NCI-H460 (cell line): Measurements from ENCODE around the gene MRC1. TPM values are rescaled to one million over a fixed set of nuclear protein-coding genes. Genes with fewer than 3 reads are reported as not detected.
"Not testable (repeated sequence)": the region's sequence is repeated elsewhere in the genome, so short reads cannot be mapped to it uniquely, and the experiment has no call there.

Experiments used
- DNase-seq: peaks from one replicate; pipeline ENCODE4 v3.0.0-alpha.2; 2016; ENCODE audit warnings: low read depth; ENCODE audit errors: extremely low read depth
- total RNA-seq: library from RNA; depleted of rRNA; stranded (reverse); fragments of >200 nt; shearing (Covaris generic); gene quantifications from 2 replicates; pipeline ENCODE4 v1.2.3, GENCODE V29; 2014

Gene MRC1
- total RNA-seq, 1 experiment from 2014 or later: 0.15 TPM

DNA sequence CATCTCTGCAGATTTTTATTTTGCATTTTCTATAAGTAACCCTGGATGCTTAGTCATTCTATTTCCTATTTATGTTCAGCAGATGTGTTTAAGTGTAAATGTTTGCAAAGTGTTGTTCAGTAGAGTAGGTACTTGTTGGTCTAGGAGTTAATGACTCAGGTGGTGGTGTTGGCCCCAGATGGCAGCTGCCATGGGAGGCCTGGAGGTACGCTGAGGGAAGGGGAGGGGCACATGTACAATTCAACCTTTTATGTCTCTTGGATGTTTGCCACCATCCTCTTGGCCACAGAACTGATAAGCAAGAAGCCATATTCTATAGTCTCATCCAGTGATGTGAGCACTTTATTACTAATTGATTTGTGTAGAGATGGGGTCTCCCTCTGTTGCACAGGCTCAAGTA, 74.5 kb downstream of the MRC1 start:
- DNase-seq: no peak

DNA sequence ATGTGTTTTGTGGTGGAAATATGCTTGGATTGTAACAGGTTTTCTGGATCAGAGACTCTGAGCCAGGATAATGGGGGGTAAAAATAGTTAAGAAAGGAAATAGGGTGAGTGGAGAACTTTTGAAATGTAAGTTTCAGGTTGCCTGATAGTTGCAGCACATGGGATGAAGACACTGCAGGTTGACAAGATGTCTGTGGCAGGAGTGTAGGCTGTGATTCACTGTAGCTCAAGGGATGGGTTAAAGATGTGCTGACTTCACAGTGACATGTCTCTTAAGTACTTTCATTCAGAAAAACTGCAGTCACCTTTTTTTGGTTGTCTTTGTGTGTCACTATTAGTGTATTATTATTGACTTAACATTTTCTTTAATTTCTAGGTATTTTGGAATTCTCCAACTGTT, 79.0 kb downstream of the MRC1 start:
- DNase-seq: no peak

GRCh38 chr10:17891435-17891834, 82.3 kb downstream of the MRC1 start:
- DNase-seq: peak; percentile 14

GRCh38 chr10:17904564-17904963, 95.4 kb downstream of the MRC1 start:
- DNase-seq: no peak

DNA sequence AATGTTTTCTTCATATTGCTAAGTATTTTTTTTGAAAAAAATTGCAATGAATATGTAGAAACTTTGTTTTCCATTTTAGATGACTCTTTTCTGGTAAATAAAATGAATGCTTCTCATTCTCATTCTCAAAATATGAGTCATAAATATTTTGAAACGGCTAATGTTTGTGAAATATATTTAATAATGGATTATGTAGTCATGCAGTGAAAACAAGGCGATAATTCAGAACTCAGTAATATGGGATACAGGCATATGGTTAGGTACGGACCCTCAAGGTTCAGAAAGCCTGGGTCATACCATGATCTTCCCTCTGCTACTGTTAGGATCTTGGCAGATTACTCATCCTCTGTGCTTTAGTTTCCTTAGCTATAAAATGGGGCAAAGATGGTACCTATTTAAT, 96.3 kb downstream of the MRC1 start:
- DNase-seq: no peak

GRCh38 chr10:17906002-17906401, 96.9 kb downstream of the MRC1 start:
- DNase-seq: no peak

DNA sequence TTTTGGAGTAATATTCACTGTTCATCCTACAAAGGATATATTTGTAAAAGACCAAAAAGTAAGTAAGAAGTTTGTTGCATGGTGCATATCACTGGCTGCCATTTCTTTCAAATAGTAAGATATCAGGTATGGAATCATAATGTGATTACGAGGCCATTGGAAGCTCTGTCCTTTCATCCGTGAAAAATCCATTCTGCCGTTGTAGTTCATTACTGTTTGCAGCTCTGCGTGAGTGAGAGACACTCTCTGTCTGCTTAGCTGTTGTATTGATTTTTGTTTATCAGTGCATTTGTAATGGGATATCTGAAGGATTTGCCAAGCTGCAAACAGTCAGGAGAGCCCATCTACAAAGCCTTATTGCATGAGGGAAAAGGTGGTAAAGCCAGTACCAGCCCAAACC, 98.5 kb downstream of the MRC1 start:
- no peak for DNase-seq

DNA sequence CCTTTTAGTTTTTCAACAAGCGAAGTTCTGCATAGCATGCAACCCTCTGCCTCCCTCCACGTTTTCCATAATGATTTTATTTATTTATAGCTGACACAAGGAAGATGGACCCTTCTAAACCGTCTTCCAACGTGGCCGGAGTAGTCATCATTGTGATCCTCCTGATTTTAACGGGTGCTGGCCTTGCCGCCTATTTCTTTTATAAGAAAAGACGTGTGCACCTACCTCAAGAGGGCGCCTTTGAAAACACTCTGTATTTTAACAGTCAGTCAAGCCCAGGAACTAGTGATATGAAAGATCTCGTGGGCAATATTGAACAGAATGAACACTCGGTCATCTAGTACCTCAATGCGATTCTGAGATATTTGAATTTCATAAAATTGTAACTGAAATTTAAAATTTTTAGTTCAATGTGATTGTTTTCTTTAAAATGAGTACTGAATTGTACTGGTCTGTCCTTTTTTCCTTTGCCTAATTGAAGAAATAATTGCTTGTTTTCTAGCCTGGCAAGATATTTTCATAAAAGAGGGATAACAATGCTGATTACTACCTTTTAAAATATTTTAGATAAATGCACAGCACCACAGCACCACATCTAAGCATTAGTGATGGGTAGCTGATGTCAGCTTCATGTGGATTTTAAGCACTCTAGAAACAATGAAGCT, 101.1 kb downstream of the MRC1 start:
- peak; percentile 38 for DNase-seq

DNA sequence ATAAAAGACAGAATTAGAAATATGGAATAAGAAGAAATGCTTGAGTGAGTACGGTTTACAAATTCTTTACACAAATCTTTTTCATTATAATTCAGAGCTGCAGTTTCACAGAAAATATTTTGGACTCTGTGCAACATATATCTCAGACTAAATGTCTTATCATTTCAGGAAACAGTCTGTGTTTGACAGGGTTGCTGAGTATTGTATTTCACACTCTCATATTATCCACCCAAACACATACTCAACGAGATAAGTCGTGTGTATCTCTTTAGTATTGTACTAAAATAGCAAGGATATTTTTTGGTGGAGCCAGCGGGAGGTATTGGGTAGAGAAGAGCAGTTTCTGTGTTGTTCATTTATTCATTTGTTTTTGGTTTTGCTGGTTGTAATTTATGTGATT, 103.6 kb downstream of the MRC1 start:
- DNase-seq: no peak

DNA sequence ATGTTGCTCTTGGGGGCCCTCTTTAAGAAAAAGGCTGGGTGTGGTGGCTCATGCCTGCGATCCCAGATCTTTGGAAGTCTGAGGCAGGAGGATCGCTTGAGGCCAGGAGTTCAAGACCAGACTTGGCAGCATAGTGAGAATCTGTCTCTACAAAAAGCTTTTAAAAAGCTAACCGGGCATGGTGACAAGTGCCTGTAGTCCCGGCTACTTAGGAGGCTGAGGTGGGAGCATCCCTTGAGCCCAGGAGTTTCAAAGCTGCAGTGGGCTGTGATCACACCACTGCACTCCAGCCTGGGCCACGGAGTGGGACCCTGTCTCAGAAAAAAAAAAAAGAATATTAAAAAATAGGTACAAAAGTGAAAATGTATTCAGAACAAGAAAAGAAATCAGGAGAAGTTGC, 104.5 kb downstream of the MRC1 start:
- DNase-seq: no peak

GRCh38 chr10:17914169-17915045, 105.3 kb downstream of the MRC1 start:
- no peak for DNase-seq

- no peak for DNase-seq
Measured at GRCh38 chr10:17915181-17915580, 106.0 kb downstream of the MRC1 start.

GRCh38 chr10:17918187-17918903, 109.2 kb downstream of the MRC1 start:
- DNase-seq: no peak

DNA sequence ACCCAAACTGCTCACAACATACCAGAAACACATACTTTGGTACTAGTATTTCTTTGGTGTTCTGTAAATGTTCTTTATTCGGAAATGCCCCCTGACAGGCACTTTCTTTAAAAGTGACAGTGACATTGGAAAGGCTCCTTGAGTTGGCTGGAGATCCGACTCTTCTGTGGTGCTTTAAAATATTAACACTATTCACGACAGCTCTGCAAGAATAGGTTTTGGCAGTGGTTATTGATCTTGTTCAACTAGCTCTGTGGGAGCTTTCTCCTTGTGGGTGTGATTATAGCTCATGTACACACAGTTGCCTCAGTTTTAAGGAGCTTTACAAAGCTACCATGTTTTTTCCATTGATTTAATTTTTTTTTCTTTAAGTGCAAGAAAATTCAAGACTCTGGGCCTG, 112.2 kb downstream of the MRC1 start:
- no peak for DNase-seq

- DNase-seq: no peak
Measured at GRCh38 chr10:17923728-17924127, 114.6 kb downstream of the MRC1 start.

- DNase-seq: no peak
Measured at GRCh38 chr10:17943033-17943745, 134.0 kb downstream of the MRC1 start.

DNA sequence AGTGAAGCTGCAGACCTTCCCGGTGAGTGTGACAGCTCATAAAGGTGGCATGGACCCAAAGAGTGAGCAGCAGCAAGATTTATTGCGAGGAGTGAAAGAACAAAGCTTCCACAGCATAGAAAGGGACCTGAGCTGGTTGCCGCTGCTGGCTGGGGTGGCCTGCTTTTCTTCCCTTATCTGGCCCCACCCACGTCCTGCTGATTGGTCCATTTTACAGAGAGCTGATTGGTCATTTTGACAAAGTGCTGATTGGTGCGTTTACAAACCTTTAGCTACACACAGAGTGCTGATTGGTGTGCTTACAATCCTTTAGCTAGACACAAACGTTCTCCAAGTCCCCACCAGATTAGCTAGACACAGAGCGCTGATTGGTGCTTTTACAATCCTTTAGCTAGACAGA, 141.1 kb downstream of the MRC1 start:
- not testable (repeated sequence) for DNase-seq

- DNase-seq: no peak
Measured at GRCh38 chr10:17950726-17951125, 141.6 kb downstream of the MRC1 start.

- DNase-seq: no peak
Measured at GRCh38 chr10:17951868-17952371, 142.8 kb downstream of the MRC1 start, which contains the start of gene SLC39A12. SLC39A12 (plus strand) TSS chr10:17951918; CDS start chr10:17953277, 1,359 bp downstream.

DNA sequence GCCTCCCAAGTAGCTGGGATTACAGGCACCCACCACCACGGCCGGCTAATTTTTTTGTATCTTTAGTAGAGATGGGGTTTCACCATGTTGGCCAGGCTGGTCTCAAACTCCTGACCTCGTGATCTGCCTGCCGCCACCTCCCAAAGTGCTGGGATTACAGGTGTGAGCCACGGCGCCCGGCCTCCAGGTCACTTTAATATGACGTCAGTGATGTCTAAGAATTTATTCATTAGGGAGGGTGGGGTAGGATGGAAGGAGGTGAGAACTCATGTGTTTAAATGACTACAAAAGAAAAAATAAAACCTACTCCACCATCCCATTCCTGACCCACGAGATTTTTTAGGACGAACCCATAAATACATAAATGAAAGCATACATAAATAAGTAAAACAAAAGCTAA, 145.2 kb downstream of the MRC1 start:
- DNase-seq: not testable (repeated sequence)

- DNase-seq: no peak
Measured at GRCh38 chr10:17954861-17955260, 145.7 kb downstream of the MRC1 start.
